Tibial nerve (tissue), 4 donors: ENCODE data around the gene ZNF609. TPM values are rescaled to one million over a fixed set of nuclear protein-coding genes. Genes with fewer than 3 reads are reported as not detected.
A peak's percentile ranks its signal among the peaks of the same experiment; 100 is the strongest.

Experiments
- DNase-seq, 2 donors: peaks; one replicate each; pipeline ENCODE4 v3.0.0-alpha.2; 2019; ENCODE audit warnings: low spot score in 2 of 2
- H3K27ac ChIP-seq, 4 donors: fragments of 200-600 bp; sonication (generic) in 3 of 4; one replicate each; pipeline ENCODE4 v1.5.1; 2017 to 2019; ENCODE audit warnings: mild to moderate bottlenecking in 1 of 4
- H3K27me3 ChIP-seq, 2 donors: fragments of 200-600 bp; sonication (generic) in 1 of 2; one replicate each; pipeline versions ENCODE4 v1.5.1 to v1.6.0; 2017 to 2019
- H3K36me3 ChIP-seq, 3 donors: fragments of 200-600 bp; sonication (generic); one replicate each; pipeline ENCODE4 v1.5.1; 2018 to 2019
- H3K4me1 ChIP-seq, 4 donors: fragments of 200-600 bp; sonication (generic) in 3 of 4; one replicate each; pipeline ENCODE4 v1.5.1; 2017 to 2019
- H3K4me3 ChIP-seq, 4 donors: fragments of 200-600 bp; sonication (generic) in 3 of 4; one replicate each; pipeline ENCODE4 v1.5.1; 2017 to 2019; ENCODE audit warnings: mild to moderate bottlenecking in 1 of 4, moderate library complexity in 1 of 4
- H3K9me3 ChIP-seq, 4 donors: fragments of 200-600 bp; sonication (generic) in 3 of 4; one replicate each; pipeline ENCODE4 v1.5.1; 2017 to 2019
- CTCF ChIP-seq, 5 experiments: fragments of 200-600 bp in 3 of 5; fragments of 450-650 bp in 2 of 5; sonication (generic) in 3 of 5; IDR thresholded peaks; one replicate each; pipeline ENCODE4 v1.5.1; 2016 to 2019; ENCODE audit warnings: antibody characterized with exemption in 5 of 5, mild to moderate bottlenecking in 3 of 5, moderate library complexity in 2 of 5
- EP300 ChIP-seq, 2 donors: sonication (generic); formaldehyde crosslinking; IDR thresholded peaks; one replicate each; pipeline ENCODE4 v1.6.1; 2017; ENCODE audit warnings: antibody characterized with exemption in 2 of 2, mild to moderate bottlenecking in 1 of 2
- POLR2A ChIP-seq, 2 donors: fragments of 450-650 bp; IDR thresholded peaks; one replicate each; pipeline ENCODE4 v1.6.1; 2017; ENCODE audit warnings: antibody characterized with exemption in 2 of 2, mild to moderate bottlenecking in 2 of 2, moderate library complexity in 2 of 2
- WGBS, 2 donors: methylation state at CpG; one replicate each; pipeline ENCODE4 v1.1.5; 2018; 5-methylcytosine and 5-hydroxymethylcytosine counted together
- total RNA-seq, 4 donors: library from RNA; depleted of rRNA; stranded (reverse); fragments of >200 nt; gene quantifications; one replicate each; pipeline ENCODE4 v1.1.0, GENCODE V29; 2016

The ZNF609 gene
- total RNA-seq, 4 donors from 2014 or later = 22.9 to 38.7 (median 27.1) TPM

DNA sequence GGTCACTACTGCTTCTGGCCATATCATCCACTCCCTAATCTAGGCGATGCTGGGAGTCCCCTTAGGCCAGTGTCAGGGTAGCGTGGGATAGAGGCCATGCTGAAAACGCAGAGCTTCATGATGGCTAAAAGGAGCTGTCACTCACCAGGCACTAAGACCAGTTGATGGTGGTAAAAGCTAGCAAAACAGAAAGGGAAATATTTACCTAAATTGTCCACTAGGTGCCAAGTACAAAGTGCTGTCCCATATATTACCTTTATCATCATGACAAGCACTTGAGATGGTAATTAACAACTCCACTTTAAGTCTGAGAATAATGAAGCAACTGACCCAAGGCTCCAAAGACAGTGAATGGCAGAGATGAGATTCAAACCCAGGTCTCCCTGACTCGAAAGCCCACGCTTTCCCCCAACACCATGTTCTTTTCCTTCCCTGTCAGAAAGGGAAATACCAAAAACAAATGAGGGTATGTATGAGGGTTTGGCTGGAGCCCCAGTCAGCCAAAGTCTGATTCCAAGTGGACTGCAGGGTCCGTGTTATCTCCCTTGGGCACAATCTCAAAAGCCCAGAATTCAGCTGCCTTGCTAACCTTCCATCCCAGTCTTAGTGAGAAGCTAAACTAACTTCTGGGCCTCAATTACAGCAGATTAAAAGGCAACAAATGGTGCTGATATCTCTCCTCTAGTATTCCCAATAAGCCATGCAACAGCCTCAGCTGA lies 230.4 kb downstream of the ZNF609 start:
- WGBS, 2 donors = 74 to 75% methylated on average over 6 of the region's 6 CpGs
- Histone ChIP-seq H3K4me3 (no peak overlapping the region), H3K27me3 (no peaks in the 10 kb centered on the region), H3K36me3 (peaks cover 4 to 49% (median 18%) of the 10 kb centered on the region in 3 donors), H3K27ac (peak overlapping the region in 3 of 4 donors; percentile 24 to 88 (median 46)), H3K9me3 (no peaks in the 10 kb centered on the region), H3K4me1 (peaks cover 6 to 81% (median 38%) of the 10 kb centered on the region in 4 donors)
- TF ChIP-seq CTCF (IDR thresholded peaks at IDR 0.05) = no peak
- TF ChIP-seq EP300 (IDR thresholded peaks at IDR 0.05) = no peak
- no peak for TF ChIP-seq POLR2A (IDR thresholded peaks at IDR 0.05)
- DNase-seq = no peak

DNA sequence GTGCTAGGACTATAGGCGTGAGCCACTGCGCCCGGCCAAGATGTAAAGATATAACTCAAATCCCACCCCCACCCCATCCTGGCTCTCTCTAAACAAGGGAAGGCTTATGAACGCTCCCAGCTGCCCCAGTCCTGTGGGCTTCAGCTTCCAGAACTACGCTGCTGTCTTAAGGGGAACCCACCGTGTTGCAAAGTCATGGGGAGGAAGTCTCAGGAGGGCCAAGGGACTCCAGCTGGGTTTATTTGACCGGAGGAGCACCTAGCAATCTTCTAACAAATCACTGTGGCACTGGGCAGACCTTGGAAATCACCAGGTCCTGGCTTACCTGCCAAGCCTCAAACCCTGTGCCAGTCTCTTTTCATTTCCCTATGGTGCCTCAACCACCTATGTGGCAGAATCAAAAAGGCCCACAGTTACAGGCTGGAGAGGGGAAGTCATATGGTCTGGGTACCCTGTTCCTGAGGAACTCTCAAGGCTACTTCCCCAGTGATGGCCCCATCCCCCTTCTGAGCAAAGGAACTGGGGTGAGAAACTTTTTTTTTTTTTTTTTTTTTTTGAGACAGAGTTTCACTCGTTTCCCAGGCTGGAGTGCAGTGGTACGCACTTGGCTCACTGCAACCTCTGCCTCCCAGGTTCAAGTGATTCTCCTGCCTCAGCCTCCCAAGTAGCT lies 231.7 kb downstream of the ZNF609 start:
- Histone ChIP-seq H3K27me3 (no peaks in the 10 kb centered on the region), H3K36me3 (peaks cover 4 to 46% (median 16%) of the 10 kb centered on the region in 3 donors), H3K4me1 (peaks cover 6 to 85% (median 38%) of the 10 kb centered on the region in 4 donors), H3K9me3 (no peaks in the 10 kb centered on the region), H3K4me3 (no peak overlapping the region), H3K27ac (peak overlapping the region in 2 of 4 donors; percentile 77 to 88)
- no peak for DNase-seq
- TF ChIP-seq EP300 (IDR thresholded peaks at IDR 0.05) (peak in 1 of 2 donors; percentile 34), POLR2A (IDR thresholded peaks at IDR 0.05) (no peak)
- WGBS, 2 donors = 77 to 79% methylated on average over 9 of the region's 9 CpGs

- Histone ChIP-seq H3K36me3 (peaks cover 4 to 35% (median 11%) of the 10 kb centered on the region in 3 donors), H3K4me3 (no peak overlapping the region), H3K27ac (peak overlapping the region; percentile 8 to 88 (median 68)), H3K27me3 (no peaks in the 10 kb centered on the region), H3K9me3 (no peaks in the 10 kb centered on the region), H3K4me1 (peaks cover 6 to 85% (median 46%) of the 10 kb centered on the region in 4 donors)
- TF ChIP-seq EP300 (IDR thresholded peaks at IDR 0.05) (peak in 1 of 2 donors; percentile 66), POLR2A (IDR thresholded peaks at IDR 0.05) (no peak)
- peak in 1 of 2 donors; percentile 28 for DNase-seq
- 7 to 12% methylated on average over 5 of the region's 5 CpGs for WGBS, 2 donors
Measured at GRCh38 chr15:64693134-64693533, 232.8 kb downstream of the ZNF609 start.

DNA sequence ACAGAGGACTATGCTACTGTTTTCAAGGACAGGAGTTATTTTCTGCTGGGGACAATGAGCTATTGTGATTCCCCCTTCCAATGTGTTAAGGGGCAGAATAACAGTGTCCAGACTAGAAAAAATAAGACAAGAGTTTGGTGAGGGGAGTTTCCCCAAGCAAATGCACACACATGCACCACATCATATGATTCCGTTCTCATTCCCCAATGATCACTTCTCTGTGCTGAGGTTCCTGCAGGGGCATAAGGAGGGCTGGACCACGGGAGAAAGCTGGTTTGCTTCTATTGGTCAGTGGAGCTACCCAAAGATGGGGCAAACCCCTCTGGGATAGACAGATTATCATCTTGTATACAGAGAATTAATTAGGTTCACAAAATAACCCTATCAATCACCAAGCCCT lies 234.4 kb downstream of the ZNF609 start:
- peaks cover 6 to 99% (median 58%) of the 10 kb centered on the region in 4 donors for H3K4me1 ChIP-seq
- 35 to 38% methylated on average over 2 of the region's 2 CpGs for WGBS, 2 donors
- H3K9me3 ChIP-seq = no peaks in the 10 kb centered on the region
- peak overlapping the region in 2 of 4 donors; percentile 77 to 88 for H3K27ac ChIP-seq
- no peak for DNase-seq
- no peaks in the 10 kb centered on the region for H3K27me3 ChIP-seq
- no peak overlapping the region for H3K4me3 ChIP-seq
- no peak for TF ChIP-seq EP300 (IDR thresholded peaks at IDR 0.05)
- TF ChIP-seq CTCF (IDR thresholded peaks at IDR 0.05) = no peak
- TF ChIP-seq POLR2A (IDR thresholded peaks at IDR 0.05) = no peak
- H3K36me3 ChIP-seq = peaks cover 0 to 18% (median 3%) of the 10 kb centered on the region in 3 donors

GRCh38 chr15:64695561-64695992 lies 235.2 kb downstream of the ZNF609 start:
- Histone ChIP-seq H3K27me3 (no peaks in the 10 kb centered on the region), H3K36me3 (peaks cover 0 to 11% (median 0%) of the 10 kb centered on the region in 3 donors), H3K27ac (peak overlapping the region in 2 of 4 donors; percentile 77 to 93), H3K4me3 (no peak overlapping the region), H3K9me3 (no peaks in the 10 kb centered on the region), H3K4me1 (peaks cover 6 to 99% (median 65%) of the 10 kb centered on the region in 4 donors)
- TF ChIP-seq CTCF (IDR thresholded peaks at IDR 0.05) (no peak), POLR2A (IDR thresholded peaks at IDR 0.05) (no peak), EP300 (IDR thresholded peaks at IDR 0.05) (peak in 1 of 2 donors; percentile 48)
- 61 to 63% methylated on average over 6 of the region's 6 CpGs for WGBS, 2 donors
- DNase-seq = no peak
